HG02885 (cell line): ENCODE results near the gene KIRREL3.

ENCODE experiments used
- ATAC-seq: cut with Tn5 transposase; IDR thresholded peaks from one replicate; pipeline ENCODE4 v1.9.1; 2021; ENCODE audit warnings: mild to moderate bottlenecking; ENCODE audit not compliant: unreplicated experiment, poor library complexity

Gene KIRREL3

GRCh38 chr11:126528075-126528474 lies 472.5 kb downstream of the KIRREL3 start:
- ATAC-seq = no peak

- no peak for ATAC-seq
Measured at GRCh38 chr11:126527651-126528050, 472.9 kb downstream of the KIRREL3 start.

- no peak for ATAC-seq
Measured at GRCh38 chr11:126526471-126526870, 474.1 kb downstream of the KIRREL3 start.

GRCh38 chr11:126525702-126526101 lies 474.9 kb downstream of the KIRREL3 start:
- ATAC-seq = no peak

- ATAC-seq = no peak
Measured at GRCh38 chr11:126525216-126525615, 475.4 kb downstream of the KIRREL3 start.

- no peak for ATAC-seq
Measured at GRCh38 chr11:126523441-126524205, 476.9 kb downstream of the KIRREL3 start.

- no peak for ATAC-seq
Measured at GRCh38 chr11:126522606-126523005, 478.0 kb downstream of the KIRREL3 start.

GRCh38 chr11:126522152-126522551 lies 478.4 kb downstream of the KIRREL3 start:
- no peak for ATAC-seq

GRCh38 chr11:126521196-126521595 lies 479.4 kb downstream of the KIRREL3 start:
- no peak for ATAC-seq

- no peak for ATAC-seq
Measured at GRCh38 chr11:126519764-126520734, 480.5 kb downstream of the KIRREL3 start.

GRCh38 chr11:126518972-126519690 lies 481.4 kb downstream of the KIRREL3 start:
- no peak for ATAC-seq

- no peak for ATAC-seq
Measured at GRCh38 chr11:126518071-126518971, 482.2 kb downstream of the KIRREL3 start.

- ATAC-seq = no peak
Measured at GRCh38 chr11:126515501-126515900, 485.1 kb downstream of the KIRREL3 start.

GRCh38 chr11:126514061-126514693 lies 486.4 kb downstream of the KIRREL3 start:
- no peak for ATAC-seq

- no peak for ATAC-seq
Measured at GRCh38 chr11:126512741-126513715, 487.5 kb downstream of the KIRREL3 start.

GRCh38 chr11:126512251-126512650 lies 488.3 kb downstream of the KIRREL3 start:
- ATAC-seq = no peak

GRCh38 chr11:126511475-126512115 lies 489.0 kb downstream of the KIRREL3 start:
- ATAC-seq = no peak
